ENCODE results near the gene TRAP1. TPM values are rescaled to one million over a fixed set of nuclear protein-coding genes. Genes with fewer than 3 reads are reported as not detected.

The TRAP1 gene
- polyA plus RNA-seq, 1 of the 3 experiments (the other 2 are of a cell fraction): 129 TPM

GRCh38 chr16:3645504-3646347, 71.6 kb downstream of the TRAP1 start:
- no peaks in the 10 kb centered on the region for H4K20me1 ChIP-seq (ENCODE audit: insufficient read depth)
- WGBS (ENCODE audit: low lambda C conversion rate): 87% methylated on average over 16 of the region's 19 CpGs
- H3K9ac ChIP-seq: no peak overlapping the region
- no peak for DNase-seq
- POLR2A ChIA-PET: no interaction called here
- CTCF ChIA-PET: no interaction called here
- H3K4me2 ChIP-seq: no peak overlapping the region
- no peak overlapping the region for H2AFZ ChIP-seq (ENCODE audit: low read depth)
- H3K4me1 ChIP-seq (ENCODE audit: control insufficient read depth in 1 of 2, insufficient read depth in 2 of 2, low read depth in 1 of 2, low read length in 1 of 2): peaks cover 0 to 24% of the 10 kb centered on the region in 2 experiments; a peak in 1 of 4 replicates
- H3F3A ChIP-seq (replicated peaks; ENCODE audit: insufficient read depth): no peaks in the 10 kb centered on the region
- H3K27ac ChIP-seq (ENCODE audit: low read depth in 2 of 2, low read length in 1 of 2): no peak overlapping the region
- H3K36me3 ChIP-seq (replicated peaks in 1 of 2; ENCODE audit: control insufficient read depth in 1 of 2, insufficient read depth in 2 of 2, low read length in 1 of 2): peaks cover 0 to 2% of the 10 kb centered on the region in 2 experiments
- no peaks in the 10 kb centered on the region for H3K79me2 ChIP-seq (ENCODE audit: insufficient read depth)
- TF ChIP-seq EP300 (IDR thresholded peaks at IDR 0.05; ENCODE audit: borderline replicate concordance in 1 of 2, low read depth in 1 of 2, low read length in 1 of 2): no peak
- TF ChIP-seq IRF3 (IDR thresholded peaks at IDR 0.05; ENCODE audit: low read depth, low read length): no peak
- TF ChIP-seq MXI1 (IDR thresholded peaks at IDR 0.05; ENCODE audit: low read depth, low read length): no peak
- no peak for TF ChIP-seq RFX5 (IDR thresholded peaks at IDR 0.05; ENCODE audit: low read length)
- no peak for TF ChIP-seq SMC3 (IDR thresholded peaks at IDR 0.05; ENCODE audit: low read depth, low read length)
- TF ChIP-seq USF1 (IDR thresholded peaks at IDR 0.05; ENCODE audit: borderline replicate concordance, low read depth): no peak
- no peak for TF ChIP-seq TEAD4 (IDR thresholded peaks at IDR 0.05; ENCODE audit: borderline replicate concordance, insufficient read depth)
- no peak for TF ChIP-seq PBX3 (IDR thresholded peaks at IDR 0.05)
- TF ChIP-seq FOXJ3 (CRISPR knock-in tag; IDR thresholded peaks at IDR 0.05): no peak
- TF ChIP-seq RXRA (IDR thresholded peaks at IDR 0.05; ENCODE audit: borderline replicate concordance, low read depth): no peak
- no peak for TF ChIP-seq ELF1 (IDR thresholded peaks at IDR 0.05)
- TF ChIP-seq NRF1 (IDR thresholded peaks at IDR 0.05; ENCODE audit: low read depth, low read length): no peak
- H3K27me3 ChIP-seq (ENCODE audit: insufficient read depth): no peaks in the 10 kb centered on the region
- no peaks in the 10 kb centered on the region for H3K9me2 ChIP-seq
- H3K4me3 ChIP-seq (ENCODE audit: low read depth in 2 of 2, low read length in 1 of 2): no peak overlapping the region
- H3K9me3 ChIP-seq: no peaks in the 10 kb centered on the region

- POLR2A ChIA-PET: no interaction called here
- H2AFZ ChIP-seq (ENCODE audit: low read depth): no peak overlapping the region
Observed at GRCh38 chr16:3645108-3645503, 72.2 kb downstream of the TRAP1 start.

More at GRCh38 chr16:3645108-3645503, 72.2 kb downstream of the TRAP1 start:
- no peak overlapping the region for H3K27ac ChIP-seq (ENCODE audit: low read depth in 2 of 2, low read length in 1 of 2)
- H3K36me3 ChIP-seq (replicated peaks in 1 of 2; ENCODE audit: control insufficient read depth in 1 of 2, insufficient read depth in 2 of 2, low read length in 1 of 2): peaks cover 0 to 2% of the 10 kb centered on the region in 2 experiments
- no peaks in the 10 kb centered on the region for H3F3A ChIP-seq (replicated peaks; ENCODE audit: insufficient read depth)
- 93% methylated on average over 6 of the region's 6 CpGs for WGBS (ENCODE audit: low lambda C conversion rate)
- no peaks in the 10 kb centered on the region for H3K9me3 ChIP-seq
- no peaks in the 10 kb centered on the region for H3K9me2 ChIP-seq
- no peaks in the 10 kb centered on the region for H3K79me2 ChIP-seq (ENCODE audit: insufficient read depth)
- no peak overlapping the region for H3K9ac ChIP-seq
- H3K27me3 ChIP-seq (ENCODE audit: insufficient read depth): no peaks in the 10 kb centered on the region
- TF ChIP-seq FOXJ3 (CRISPR knock-in tag; IDR thresholded peaks at IDR 0.05): no peak
- no peak for TF ChIP-seq EP300 (IDR thresholded peaks at IDR 0.05; ENCODE audit: borderline replicate concordance in 1 of 2, low read depth in 1 of 2, low read length in 1 of 2)
- TF ChIP-seq USF1 (IDR thresholded peaks at IDR 0.05; ENCODE audit: borderline replicate concordance, low read depth): no peak
- no peak for TF ChIP-seq RAD21 (IDR thresholded peaks at IDR 0.05; ENCODE audit: low read length)
- no peak for TF ChIP-seq ELF1 (IDR thresholded peaks at IDR 0.05)
- no peak for TF ChIP-seq RXRA (IDR thresholded peaks at IDR 0.05; ENCODE audit: borderline replicate concordance, low read depth)
- no peak for TF ChIP-seq GABPA (IDR thresholded peaks at IDR 0.05; ENCODE audit: low read depth)
- no peak for TF ChIP-seq NFIC (IDR thresholded peaks at IDR 0.05; ENCODE audit: borderline replicate concordance)
- TF ChIP-seq PBX3 (IDR thresholded peaks at IDR 0.05): no peak
- no peak for TF ChIP-seq REST (IDR thresholded peaks at IDR 0.05; ENCODE audit: low read depth, low read length)
- H3K4me1 ChIP-seq (ENCODE audit: control insufficient read depth in 1 of 2, insufficient read depth in 2 of 2, low read depth in 1 of 2, low read length in 1 of 2): peaks cover 0 to 26% of the 10 kb centered on the region in 2 experiments; a peak in 1 of 4 replicates
- no peak overlapping the region for H3K4me3 ChIP-seq (ENCODE audit: low read depth in 2 of 2, low read length in 1 of 2)
- DNase-seq: no peak
- H3K4me2 ChIP-seq: no peak overlapping the region
- no peaks in the 10 kb centered on the region for H4K20me1 ChIP-seq (ENCODE audit: insufficient read depth)
- CTCF ChIA-PET: no interaction called here
